KG1 (cell line): ENCODE results near the gene TLN1.
A peak's percentile ranks its signal among the peaks of the same experiment; 100 is the strongest.

Source experiments
- DNase-seq: peaks from one replicate; lab custom pipeline; 2025; lab: John Stamatoyannopoulos, UW

TLN1 gene

DNA sequence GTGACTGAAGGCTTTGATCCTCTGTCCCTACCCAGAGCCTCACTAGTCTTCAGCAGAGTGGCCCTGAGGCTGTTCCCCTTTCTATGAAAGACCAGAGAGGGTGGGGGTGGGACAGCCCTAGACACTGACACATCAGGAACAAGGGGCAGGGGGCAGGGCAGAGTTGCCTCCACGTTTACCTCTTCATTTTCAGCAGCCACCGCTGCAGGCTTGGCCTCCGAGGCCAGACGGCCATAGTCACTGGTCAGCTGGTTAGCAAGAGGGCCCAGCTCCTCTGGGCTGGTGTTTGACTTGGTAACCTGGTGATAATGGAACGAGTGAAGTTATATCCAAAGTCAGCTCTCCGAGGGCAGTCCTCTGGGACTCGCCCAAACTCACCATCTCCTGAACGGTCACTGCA lies 26.6 kb downstream of the TLN1 start:
- DNase-seq, result no peak

DNA sequence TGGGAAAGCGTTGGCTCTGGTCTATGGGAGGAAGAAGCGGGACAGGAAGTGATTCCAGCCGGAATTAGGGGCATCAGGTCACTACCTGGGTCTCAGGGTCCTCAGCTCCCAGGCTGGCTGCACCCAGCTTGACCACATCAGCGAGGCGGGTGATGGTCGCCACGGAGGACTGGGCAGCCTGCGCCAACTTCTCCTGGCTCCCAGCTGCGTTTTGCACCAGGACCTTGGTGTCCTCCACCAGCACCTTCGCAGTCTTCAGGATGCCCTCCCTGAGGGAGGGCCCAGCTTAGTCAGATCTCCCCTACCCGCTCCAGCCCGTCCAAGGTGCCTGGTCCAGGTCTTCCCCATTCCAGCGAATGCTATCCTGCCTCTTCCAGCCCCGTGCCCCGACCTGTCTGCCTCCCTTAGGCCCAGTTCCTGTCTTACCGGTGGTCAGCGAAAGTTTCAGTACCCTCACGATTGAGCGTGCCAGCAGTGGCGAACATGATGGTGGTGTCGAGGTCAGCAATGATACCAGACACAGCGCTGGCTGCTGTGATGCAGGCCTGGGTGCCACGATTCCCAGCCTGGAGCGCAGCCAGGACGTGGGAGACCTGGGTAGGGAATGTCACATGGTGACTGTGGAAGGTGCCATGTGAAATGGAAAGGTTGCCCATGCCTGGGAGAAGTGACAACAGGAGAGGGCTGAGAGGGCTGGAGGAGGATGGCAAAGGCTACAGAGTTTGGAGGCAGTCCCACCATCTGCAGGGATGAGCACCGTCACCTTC lies 27.9 kb downstream of the TLN1 start:
- DNase-seq, result no peak

DNA sequence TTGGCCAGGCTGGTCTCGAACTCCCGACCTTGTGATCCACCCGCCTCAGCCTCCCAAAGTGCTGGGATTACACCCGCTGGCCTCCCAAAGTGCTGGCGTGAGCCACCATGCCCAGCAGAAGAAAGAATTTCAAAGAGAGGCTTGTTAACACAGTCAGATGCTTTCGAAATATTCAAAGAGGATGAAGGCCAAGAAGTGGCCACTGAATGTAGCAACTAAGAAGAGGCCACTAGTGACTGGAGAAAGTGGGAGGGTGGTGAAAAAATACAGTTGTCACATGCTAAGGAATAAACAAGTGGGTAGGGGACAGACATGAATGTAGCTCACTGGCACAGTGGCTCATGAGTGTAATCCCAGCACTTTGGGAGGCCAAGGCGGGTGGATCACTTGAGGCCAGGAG lies 29.3 kb downstream of the TLN1 start:
- DNase-seq, result no peak

DNA sequence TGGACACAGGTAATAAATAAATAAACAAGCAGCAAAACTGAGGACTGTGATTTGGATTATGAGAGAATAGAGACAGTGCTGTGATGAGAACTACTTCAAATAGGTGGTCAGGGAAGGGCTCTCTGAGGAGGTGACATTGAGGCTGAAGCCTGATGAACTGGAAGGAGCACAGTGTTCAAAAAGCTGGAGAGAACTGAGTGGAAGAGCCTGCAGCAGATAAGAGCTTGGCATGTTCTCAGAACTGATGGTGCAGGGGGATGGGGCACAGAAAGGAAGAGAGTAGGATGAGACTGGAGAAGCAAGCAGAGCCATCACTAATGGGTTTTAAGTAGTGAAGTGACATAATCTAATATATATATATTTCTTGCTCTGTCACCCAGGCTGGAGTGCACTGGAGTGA lies 31.1 kb downstream of the TLN1 start:
- no peak for DNase-seq

DNA sequence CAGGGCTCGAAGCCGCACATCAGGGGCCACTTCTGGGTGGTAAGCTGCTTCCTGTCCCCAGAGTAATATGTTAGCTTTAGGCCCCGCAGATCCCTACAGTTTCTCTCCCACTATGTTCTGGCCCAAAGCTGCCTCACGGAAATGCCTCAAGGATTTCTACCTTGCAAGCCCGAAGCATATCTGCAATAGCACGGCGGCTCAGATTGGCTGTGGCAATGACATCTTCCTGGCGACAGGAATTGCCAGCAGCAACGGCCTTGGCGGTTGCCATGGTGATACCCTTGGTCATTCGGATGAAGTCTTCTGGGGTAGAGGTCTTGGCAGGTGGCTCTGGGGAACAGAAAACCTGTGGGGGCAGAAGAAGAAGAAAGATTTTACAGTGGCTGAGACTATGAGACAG lies 32.0 kb downstream of the TLN1 start:
- DNase-seq, result no peak

DNA sequence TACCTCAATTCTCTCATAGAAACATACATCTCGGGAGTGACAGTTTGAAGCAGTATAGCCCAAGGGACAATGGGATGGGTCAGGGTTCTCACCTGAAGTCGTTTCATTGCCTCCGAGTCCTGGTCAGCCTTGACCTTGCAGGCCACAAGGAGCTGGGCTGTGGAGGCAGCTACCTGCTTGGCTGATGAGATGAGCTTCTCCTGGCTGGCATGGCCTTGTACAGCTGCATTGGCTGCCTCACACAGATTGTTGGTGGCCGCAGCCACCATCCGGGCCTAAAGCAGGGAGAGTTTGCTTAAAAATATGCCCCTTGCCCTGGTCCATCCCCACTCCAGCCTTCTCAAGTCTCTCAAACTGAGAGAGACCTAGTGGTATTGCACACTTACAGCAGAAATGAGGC lies 33.8 kb downstream of the TLN1 start:
- DNase-seq, result no peak

DNA sequence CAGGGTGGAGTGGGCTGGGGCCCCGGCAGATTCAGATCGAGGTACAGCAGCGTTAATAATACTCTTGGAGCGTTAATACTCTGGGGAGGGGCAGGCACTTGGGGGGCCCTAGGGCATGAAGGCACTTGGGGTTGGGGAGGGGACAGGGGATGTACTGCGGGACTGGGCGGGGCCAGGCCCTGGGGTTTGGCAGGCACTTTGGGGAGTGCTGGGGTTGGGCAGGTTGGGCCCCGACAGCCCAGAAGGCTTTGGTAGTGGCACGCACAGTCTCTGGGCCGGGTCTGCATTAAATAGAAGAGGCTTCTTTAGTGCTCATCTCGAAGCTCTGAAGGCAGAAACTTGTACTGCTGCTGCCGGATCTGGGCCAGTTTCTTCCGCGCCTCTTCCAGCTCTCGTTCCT lies 34.5 kb downstream of the TLN1 start:
- DNase-seq, result no peak

DNA sequence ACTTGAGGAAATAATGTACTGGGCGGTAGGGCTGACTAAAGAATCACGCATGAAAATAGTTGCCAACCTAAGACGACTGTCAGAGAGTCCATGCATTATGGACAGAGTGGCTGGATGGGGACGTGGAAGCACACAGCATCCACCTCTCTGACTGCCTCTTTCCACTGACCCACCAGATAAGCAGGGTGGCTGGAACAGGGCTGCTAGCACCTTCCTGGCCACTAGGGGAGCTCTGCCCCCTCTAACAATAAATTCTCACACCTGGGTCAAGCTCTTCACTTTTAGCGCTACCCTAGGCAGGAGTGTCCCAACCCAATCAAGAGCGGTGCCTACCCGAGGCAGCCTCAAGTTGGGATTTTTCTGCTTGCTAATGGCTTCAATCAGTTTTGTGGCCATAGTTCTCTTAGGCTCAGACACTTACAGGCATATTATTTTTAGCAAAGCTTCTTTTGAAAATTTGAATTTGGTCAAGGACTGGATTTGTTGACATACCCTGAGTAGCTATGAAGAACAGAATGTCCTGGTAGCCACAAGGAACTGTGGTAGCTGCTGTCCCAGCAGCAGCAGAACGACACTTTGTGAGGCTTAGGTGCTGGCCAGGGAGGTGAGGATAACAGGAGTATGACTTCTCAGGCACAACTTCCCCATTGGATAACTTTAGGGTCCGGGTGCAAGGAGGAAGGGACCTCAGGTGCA lies 35.3 kb downstream of the TLN1 start:
- peak; percentile 20 for DNase-seq

DNA sequence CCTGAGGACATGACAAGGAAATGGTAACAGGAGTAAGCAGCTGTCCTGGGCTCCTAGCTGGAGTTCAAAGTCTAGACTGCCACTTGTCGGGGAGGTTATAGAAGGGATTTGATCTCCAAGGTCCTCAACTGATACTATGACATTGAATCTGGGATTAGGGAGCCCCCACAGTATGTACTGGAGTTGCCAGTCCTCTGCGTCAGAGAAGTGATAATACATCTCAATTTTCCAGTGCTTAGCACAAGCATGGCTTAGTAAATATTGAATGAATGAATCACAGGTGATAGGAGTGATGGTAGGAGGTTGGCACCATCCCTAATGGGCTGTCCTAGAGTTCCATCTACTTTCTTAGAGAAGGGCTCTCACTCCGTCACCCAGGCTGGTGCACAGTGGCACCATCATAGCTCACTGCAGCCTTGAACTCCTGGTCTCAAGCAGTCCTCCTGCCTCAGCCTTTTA lies 36.0 kb downstream of the TLN1 start:
- DNase-seq, result no peak

DNA sequence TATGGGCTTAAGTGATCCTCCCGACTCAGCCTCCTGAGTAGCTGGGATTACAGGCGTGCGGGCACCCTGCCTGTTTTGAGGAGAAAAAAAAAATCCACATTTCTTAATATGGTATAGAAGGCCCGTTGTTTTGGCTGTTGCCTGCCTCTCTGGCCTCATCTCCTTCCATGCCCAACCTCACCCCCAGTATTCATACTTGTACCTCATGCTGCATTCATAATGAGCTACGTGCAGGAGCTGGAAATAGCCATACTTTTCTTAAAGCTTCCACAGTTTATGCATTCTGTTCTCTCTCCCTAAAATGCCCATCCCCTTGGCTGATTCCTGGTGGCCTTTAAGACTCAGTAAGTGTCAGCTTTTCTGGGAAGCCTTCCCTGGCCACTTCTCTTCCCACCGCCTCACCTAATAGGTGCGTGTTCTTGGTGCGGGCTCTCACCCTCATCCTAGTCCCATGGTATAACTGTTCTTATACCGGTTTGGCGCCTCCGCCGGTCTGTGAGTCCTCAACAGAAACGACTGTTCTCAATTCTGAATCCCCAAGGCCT lies 40.2 kb downstream of the TLN1 start:
- DNase-seq, result no peak

DNA sequence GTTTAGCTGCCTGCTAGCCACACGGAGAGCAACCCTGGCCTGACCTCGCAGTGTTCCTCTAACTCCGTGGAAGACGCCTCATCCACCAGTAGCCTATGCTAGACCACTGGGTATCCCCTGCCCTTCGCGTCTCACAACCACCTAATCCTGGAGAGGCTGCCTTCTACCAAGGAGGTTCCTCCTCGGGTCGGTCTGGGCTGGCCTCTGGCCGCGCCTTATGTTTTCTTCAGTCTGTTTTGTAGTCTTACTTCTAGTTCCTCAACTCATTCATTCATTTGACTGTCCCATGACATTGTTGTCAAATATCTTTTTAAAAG lies 40.7 kb downstream of the TLN1 start:
- DNase-seq, result no peak

DNA sequence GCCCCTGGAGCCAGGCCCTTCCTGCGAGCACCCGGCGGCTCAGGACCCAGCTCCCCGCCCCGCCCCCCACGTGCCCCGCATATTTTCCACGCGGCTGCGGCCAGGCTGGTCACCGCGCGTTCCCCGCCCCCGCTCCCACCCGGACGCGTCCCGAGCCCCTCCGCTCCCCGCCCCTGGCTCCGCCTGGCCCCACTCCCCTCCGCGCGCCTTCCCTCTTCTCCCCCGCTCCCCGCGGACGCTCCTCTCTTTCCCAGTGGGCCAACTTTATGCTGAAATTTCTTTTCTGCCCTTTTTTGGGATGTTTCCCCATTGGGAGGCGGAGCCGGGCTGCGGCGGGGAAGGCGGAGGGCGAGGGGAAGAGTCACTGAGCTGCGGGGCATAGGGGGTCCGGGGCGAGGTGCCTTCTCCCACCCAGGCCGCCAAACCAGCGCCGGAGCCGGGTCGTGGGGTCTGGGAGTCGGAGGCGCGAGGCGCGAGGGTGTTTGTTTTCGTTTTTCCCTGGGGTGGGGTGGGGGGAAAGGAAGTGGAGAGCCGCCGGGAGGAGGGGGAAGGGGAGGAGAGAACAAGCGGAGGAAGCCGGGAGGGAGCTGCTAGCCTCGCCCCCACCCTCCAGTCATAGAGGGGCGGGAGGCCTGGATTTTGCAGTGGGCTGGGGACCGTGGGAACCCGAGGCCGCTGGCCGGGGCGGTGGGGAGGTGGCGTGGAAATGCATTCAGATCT lies 41.2 kb downstream of the TLN1 start:
- no peak for DNase-seq

DNA sequence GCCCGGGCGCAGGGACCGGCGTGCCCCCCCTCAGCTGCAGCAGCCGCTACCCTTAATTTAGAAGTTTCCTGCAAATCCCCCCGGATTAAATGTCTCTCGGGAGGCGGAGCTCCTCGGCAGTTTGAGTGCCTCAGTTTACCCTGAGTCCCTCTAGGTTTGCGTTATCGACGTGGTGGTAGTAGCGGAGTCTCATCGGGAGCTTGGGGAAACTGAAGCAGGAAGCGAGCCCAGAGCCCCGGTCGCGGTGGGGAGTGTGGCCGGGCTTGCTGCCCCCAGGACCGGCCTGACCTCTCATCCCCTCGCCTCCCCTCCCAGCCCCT lies 41.7 kb downstream of the TLN1 start:
- DNase-seq, result no peak

DNA sequence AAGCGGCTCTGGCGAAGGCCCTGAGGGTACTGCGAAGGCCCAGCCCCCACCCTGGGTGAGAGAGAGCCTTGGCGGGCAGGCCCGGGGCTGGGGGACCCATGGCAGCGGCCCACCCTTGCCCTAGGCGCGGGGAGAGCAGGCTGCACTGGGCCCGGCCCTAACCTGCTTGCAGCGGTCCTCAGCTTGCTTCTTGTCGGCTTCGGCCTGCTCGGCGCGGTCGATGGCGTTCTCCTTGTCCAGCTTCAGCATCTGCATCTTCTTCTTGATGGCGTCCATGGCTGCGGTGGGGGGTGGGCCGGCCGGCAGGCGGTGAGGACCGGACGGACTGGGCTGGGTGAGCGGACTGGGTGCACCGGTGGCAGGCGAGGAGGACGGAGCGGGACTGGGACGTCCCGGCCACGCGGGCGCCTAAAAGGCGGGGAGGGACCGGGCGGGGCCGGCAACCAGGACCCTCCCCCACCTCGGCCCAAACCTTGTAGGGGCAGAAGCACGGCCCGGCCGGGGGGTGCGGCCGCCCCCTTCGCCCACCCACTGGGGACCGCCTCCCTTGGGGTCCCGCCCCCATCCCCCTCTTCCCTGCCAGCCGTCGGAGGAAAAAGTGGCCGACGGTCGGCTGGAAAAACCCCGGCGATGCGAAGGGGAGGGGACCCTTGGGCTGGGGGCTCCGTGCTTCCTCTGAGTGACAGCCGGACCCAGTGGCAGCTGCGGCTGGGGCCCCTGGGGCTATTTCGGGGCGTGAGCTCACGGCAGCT lies 42.3 kb downstream of the TLN1 start, which contains the start of gene TPM2:
Gene TPM2 (minus strand): TSS at position 384 of the 752 bp plus-strand sequence. CDS start 108 bp downstream, at position 276.
- DNase-seq, result no peak

DNA sequence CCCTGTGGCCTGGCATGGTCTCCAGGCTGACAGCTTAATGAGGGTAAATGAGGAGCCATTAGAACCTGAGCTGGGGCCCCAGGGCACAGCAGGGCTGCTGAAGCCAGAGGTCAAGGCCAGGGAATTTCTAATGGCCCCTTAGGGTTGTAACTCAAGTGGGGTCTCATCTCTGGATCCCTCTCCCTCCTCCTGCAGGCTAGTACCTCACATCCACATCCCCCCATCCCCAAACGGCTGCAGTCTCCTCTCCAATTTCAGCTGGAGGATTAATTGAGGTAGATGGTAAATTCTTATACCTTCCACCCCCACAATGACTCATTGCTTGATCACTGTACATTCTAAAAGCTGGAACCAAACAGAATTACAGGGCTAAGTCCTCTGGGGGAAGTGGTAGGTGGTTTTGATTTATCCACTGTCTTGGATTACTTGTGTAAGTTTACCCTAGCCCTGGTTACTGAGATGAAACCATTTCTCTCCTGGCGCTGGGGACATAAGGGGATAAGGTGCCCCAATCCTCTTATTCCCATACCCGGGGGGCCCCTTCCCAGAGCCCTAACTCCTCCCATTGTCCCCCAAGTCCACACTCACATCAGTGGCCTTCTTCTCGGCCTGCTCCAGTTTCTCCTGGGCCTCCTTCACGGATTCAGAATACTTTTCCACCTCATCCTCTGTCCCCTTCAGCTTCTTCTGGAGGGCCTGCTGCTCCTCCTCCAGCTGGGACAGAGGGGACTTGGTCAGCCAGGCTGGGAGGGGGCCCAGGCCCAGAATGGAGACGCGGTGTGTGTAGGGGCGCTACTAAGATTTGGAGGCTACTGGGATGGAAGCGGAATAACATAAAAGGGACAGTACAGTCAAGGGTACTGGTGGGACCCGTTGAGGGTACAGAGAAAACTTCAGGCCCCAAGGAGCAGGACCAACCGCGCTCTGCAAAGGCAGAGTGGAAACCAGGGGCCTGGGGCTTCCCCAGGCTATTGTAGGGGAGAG lies 43.1 kb downstream of the TLN1 start:
- no peak for DNase-seq

DNA sequence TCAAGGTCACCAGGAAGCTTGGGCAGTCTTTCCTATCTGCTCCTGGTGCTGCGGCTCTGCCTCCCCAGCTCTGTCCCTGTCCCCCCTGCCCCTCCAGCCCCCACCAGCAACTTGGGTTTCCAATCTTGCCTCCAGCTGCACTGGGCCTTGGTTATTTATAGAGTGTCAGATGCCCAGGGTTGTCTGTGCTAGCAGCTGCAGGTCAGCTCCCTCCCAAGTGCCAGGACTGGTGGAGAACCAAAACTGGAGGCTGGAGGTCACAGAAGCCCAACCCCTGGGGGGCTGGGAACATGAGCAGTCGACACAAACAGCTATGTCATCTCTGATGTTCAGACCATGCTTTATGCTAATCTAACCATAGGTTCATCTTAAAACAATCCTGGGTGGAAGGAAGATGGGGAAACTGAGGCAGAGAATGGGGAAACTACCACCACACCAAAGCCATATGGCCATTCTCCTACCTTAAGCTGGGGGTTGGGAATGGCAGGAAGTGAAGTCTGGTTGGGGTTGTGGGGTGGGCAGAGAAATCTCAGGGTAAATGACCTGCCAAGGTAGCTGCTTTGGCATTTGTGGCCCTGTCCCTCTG lies 43.9 kb downstream of the TLN1 start:
- no peak for DNase-seq

DNA sequence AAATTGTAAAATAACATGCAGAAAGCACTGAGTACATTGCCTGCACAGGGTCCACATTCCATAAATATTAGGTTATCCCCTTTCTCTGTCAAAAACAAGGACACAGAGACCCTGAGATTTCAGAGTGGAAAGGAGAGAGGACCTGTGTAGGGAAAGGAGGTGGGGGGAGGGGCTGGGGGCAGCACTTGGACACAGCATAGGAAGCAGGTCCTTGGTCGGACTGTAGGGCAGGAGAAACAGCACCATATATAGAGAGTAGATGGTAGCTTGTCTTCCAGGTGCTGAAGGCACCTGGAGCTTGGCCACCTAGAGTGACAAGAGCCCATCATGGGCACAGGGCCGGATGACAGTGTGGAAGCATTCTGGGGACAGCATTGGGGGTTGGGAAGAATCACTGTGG lies 44.7 kb downstream of the TLN1 start:
- no peak for DNase-seq

DNA sequence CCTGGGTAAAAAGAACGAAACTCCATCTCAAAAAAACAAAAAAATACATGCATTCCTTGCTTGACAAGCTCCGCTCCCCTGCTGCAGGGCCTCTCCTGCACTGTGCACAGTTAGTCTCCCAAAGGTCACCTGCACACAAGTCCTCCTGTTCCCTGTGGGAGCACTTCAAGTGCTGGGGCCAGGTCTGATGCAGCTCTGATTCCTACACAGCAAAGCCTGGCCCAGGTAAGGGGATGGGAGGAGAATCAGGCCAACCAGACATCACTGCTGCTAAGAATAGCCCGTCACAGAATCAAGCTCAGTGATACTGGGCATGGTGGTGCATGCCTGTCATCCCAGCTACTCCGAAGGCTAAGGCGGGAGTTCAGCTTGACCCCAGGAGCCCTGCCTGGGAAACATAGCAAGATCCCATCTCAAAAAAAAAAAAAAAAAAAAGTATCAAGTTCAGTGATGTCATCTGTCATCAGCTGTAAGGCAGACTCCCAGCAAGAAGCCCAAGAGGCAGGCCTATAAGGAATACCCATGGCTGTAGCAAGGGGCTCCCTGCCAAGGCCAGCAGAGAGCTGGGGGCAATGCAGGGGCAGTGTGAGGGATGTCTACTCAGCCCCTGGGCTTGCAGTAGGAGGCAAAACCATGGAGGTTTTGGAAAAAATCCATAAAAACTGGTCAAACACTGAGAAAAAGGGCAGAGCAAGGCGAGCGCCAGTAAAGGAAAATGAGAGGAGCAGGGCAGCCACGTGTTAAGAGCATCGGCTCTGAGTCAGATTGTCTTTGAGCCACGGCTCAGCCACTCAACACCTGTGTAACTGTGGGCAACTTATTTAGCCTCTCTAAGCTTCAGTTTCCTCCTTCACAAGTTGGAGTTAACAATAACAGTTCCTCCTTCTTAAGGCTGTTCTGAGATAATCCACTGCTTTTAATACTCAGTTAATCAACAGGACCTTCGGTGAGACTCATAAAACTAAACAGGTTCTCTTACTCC lies 45.5 kb downstream of the TLN1 start:
- no peak for DNase-seq

DNA sequence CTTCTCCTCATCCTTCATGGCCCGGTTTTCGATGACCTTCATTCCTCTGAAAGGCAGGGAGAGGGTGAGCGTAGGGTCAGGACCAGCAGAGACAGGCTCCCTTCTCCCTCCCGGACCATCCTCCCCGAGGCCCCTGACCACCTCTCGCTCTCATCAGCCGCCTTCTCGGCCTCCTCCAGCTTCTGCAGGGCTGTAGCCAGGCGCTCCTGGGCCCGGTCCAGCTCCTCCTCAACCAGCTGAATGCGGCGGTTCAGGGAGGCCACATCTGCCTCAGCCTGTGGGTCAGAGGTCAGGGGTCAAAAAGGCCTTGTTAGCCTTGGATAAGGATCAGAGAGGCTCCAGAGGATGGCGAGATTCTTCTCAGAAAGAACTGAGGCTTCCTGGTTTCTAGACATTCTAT lies 46.5 kb downstream of the TLN1 start:
- no peak for DNase-seq
